ENCODE measurements around the gene SMYD5.

Gene SMYD5

DNA sequence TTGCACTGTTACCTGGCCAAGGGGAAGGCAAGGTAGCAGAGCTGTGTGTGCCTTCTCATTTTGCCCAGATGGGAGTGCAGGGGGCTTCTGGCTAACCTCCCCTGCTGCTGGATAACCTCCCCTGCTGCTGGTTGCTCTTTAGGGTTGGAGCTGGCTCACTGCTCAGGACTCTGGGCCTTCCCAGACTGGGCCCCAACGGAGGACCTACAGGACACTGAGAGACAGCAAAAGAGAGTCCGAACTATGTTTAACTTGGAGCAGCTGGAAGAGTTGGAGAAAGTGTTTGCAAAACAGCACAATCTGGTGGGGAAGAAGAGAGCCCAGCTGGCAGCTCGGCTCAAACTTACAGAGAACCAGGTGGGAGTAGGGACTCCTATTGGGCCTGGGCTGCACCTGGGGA, 5.8 kb upstream of the SMYD5 start:
- no peak for DNase-seq

DNA sequence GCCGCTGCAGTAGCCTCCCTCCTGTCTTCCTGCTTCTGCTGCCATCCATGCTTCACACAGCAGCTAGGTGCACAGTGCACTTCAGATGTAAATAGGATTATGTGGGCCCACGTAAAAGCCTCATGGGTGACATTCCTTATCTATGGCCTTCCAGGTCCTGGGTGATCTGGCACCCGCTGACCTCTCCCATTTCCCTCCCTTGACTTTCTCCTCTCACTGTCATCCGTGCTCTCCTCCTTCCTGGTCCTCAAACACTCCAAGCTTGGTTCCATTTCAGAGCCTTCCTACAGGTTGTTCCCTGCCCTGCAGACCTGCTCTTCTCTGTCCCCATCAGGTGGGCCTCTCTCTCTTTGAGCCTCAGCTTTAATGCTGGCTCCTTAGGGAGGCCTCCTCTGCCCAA, 4.0 kb upstream of the SMYD5 start:
- DNase-seq, result no peak

DNA sequence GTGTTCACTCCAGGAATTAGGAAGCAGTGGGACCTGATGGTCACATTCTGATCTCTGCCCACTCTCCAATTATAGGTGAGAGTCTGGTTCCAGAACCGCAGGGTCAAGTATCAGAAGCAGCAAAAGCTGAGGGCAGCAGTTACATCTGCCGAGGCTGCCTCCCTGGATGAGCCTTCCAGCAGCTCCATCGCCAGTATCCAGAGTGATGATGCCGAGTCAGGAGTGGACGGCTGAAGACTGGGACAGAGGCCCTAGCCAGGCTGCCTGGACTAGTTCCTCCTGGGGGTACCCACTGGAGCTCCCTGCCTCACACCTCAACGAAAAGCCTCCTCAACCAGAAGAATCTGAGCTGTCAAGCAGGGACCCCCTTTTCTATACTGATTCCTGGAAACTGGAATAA, 3.3 kb upstream of the SMYD5 start:
- no peak for DNase-seq

DNA sequence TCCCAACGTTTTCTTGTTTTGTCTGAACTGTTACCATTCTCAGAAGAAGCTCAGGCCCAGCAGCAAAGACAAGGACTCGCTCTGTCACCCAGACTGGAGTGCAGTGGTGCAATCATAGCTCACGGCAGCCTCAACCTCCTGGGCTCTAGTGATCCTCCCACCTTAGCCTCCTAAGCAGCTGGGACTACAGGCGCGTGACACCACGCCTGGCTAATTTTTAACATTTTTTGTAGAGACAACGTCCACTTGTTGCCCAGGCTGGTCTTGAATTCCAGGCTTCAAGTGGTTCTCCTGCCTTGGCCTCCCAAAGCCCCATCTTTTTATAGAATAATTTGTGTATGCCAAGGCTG, 2.0 kb upstream of the SMYD5 start:
- no peak for DNase-seq

DNA sequence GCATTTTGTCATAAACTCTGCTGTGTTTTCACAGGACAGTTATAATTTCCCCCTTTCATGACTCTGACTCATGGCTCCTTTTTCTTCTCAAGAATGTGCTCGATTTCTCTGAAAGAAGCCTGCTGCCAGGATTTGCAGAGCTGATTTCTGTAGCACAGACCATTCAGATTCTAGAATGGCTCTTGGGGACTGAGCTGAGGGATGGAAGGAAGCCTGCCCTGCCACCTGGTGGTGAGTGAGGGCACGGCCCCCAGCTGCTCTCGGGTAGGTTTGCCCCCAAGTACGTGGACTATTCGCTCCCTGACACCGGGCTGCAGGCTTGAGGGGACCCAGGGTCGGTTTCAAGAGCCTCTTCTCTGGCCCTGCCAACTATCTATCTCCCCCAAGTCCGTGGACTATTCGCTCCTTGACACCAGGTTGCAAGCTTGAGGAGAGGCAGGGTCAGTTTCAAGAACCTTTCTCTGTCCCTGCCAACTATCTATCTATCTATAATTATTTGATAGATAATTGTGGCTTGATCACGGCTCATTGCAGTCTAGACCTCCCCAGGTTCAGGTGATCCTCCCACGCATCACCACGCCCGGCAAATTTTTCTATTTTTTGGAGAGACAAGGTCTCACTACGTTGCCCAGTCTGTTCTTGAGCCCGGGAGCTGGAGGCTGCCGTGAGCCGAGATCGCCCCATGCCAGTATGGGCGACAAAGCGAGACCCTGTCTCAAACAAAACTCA, 1.4 kb upstream of the SMYD5 start:
- peak; percentile 66 for DNase-seq

DNA sequence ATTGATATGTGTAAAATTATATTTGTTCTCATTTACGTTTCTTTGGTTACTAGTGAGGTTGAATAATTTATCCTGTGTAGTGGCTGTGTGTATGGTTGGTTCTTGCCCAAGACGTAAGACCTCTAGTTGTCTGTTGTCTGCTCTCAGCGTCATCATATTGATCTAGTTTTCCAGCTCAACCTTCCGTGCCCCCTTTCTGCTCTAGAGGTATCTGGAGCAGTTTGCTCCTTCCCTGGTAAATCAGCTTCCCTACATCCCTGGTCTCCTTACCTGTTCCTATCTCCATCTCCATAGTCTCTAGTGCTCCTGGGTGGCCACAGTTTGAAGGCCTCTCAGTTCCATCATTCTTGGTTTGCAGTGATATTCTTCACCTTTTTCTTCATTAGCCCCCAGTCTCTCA, 1.2 kb downstream of the SMYD5 start:
- no peak for DNase-seq

DNA sequence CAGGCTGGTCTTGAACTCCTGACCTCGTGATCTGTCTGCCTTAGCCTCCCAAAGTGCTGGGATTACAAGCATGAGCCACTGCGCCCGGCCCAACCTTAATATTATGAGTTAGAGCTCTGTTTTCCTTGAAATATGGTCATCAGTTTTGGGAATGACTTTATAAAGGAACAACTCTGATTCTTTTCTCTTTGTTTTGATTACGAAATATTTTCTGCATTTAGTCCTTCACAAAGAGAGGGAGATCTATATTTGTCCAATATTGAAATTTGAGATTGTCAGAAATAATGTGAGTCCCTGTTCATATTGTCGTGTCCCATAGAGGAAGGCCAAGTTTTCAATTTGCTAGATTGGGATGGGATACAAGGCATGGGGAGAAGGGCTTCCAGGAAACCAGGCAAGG, 3.1 kb downstream of the SMYD5 start:
- DNase-seq, result no peak

DNA sequence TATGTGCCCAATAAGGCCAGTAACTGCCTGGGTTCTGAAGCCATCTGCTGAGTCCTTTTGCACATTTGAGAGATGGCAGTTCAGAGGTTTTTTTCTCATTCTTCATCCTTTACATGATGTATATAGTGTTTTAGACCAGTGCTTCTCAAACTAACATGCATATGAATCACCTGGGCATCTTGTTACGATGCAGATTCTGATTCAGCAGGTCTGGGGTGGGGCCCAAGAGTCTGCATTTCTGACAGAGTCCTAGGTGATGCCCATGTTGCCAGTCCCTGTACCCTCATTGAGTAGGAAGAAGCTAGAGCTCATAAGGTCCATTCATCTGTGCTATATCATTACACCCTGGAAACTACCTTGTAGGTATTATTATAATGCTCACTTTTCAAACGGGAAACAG, 3.8 kb downstream of the SMYD5 start:
- no peak for DNase-seq

DNA sequence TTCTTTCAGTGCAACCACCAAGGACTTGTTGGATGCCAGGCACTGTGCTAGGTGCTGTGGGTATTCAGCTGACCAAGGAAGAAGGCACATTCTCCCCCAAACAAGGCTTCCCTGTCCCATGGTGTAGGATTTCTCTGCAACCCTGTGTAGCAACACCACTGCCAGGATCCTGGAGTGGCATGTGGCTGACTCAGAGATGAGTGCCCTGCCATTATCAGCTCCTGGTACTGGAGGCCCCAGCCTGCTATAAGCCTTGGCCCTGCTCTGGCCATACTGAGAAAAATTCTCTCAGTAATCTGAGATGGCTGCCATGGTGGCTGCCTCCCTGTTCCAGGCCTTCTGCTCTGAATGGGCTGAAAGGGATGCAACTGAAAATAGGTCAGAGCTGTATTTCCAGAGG, 4.3 kb downstream of the SMYD5 start:
- DNase-seq, result no peak

DNA sequence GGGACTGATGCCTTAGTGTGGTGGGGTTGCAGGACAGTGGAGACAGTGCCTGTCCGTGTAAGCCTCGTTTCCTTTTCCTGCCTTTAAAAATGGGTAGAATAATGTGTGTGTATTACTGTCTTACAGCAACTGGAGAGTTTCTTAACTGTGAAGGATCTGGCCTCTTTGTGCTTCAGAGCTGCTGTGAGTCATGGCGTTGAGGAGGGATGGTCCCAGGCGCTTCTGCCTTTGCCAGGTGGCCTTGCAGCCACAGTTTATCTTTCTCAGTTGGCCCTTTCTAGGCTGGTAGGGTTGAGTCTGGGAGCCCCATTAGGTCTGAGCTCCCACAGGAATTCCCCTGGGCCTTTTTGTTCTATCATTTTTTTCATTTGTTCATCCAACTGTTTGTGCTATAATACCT, 9.8 kb downstream of the SMYD5 start:
- DNase-seq, result no peak

DNA sequence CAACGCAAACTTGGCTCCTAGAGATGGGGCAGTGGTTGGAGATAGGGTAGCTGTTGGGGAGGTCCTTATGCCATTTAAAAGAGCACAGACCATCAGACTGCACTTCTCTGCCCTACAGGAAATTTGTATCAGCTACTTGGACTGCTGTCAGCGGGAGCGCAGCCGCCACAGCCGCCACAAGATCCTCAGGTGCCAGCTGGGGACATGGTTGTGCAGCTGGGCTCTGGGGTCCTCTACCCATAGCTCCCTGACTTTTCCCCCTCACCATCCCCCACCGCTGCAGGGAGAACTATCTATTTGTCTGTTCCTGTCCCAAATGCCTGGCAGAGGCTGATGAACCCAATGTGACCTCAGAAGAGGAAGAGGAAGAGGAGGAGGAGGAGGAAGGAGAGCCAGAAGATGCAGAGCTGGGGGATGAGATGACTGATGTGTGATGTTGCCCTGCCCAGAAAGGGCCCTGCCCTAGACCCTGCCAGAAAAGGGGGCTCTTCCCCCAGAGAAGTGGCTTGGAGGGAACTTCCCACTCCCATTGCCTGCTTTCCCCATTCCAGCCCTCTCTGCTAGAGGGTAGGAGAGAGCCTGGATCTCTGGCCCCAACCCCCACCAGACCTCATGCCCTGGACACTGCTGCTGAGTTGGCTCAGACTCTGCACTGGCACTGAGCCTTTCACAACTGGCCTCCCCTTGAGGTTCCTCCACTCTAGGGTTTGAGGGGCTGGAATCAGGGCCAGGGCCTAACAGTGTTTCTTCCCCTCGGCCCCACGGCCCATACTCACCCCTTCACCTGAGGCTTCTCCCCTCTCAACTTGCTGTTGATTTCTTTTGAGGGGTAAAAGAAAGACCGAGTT, 11.7 kb downstream of the SMYD5 start:
- no peak for DNase-seq

DNA sequence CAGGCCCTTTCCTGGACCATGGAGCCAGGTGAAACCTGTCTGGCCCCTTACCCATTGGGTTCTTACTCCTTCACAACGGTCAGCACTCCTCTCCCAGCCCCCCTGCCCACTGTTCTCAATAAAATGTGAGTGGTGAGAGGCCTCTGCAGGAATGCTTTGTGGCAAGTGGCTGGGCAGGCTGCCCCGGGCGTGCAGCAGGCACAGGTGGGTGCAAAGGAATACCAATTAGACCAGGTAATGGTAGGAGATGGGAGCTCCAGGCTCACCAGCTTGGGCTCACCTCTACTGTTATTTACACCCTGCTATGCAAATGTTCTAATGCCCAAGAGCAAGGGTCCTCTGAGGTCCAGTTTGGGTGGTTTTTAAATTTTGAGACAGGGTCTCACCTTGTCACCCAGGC, 13.0 kb downstream of the SMYD5 start:
- no peak for DNase-seq

DNA sequence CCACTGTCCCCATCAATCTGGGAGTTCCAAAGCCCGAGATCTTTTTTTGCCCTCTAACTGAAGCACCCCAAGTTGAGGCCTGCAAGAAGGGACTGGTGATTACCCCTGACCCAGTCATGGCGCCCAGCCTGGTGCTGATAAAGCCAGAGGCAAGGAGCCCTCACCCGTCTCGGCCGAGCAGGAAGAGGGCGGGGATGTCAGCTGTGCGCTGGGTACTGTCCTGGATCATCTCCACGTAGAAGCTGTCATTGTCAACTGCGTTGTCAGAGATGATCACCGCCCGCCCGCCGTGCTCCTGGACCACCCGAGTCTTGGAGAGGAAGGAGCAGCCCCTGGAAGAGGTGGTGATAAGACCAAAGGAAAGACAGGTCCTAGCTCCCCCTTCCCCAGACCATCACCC, 14.6 kb downstream of the SMYD5 start:
- DNase-seq, result no peak

DNA sequence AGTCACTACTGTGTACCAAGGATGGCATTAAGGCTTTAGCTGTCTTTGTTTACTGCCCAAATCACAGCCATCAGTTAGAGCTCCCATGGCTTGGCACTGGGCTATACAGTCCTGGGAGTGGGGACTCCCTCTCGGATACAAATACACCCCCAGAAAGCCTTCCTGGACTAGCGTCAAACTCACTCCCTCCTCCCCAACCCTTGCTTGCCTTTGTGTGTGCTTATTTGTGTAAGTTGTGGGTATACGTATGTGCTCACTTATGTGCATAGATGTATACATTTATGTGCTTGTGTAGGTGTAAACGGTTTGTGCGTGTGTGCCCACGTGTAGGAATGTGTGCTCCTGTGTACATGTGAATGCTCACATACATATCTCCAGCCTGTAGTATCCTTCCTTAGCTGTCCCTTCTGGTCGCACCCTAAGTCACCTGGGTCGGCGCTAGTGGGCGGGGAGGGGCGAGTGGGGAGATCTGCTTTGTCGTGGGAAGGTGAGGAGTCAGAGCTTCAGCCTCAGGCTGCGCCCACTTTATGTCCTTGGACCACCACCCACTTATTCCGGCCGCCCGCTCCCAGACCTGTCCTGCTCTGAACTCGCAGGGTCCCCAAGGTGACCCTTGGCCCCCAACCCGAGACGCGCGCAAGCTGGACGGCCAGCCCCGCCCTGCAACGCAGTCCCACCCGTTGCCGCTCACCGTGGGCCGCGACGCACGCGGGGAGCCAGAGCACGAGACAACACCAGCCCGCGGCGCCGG, 18.5 kb downstream of the SMYD5 start:
- no peak for DNase-seq

DNA sequence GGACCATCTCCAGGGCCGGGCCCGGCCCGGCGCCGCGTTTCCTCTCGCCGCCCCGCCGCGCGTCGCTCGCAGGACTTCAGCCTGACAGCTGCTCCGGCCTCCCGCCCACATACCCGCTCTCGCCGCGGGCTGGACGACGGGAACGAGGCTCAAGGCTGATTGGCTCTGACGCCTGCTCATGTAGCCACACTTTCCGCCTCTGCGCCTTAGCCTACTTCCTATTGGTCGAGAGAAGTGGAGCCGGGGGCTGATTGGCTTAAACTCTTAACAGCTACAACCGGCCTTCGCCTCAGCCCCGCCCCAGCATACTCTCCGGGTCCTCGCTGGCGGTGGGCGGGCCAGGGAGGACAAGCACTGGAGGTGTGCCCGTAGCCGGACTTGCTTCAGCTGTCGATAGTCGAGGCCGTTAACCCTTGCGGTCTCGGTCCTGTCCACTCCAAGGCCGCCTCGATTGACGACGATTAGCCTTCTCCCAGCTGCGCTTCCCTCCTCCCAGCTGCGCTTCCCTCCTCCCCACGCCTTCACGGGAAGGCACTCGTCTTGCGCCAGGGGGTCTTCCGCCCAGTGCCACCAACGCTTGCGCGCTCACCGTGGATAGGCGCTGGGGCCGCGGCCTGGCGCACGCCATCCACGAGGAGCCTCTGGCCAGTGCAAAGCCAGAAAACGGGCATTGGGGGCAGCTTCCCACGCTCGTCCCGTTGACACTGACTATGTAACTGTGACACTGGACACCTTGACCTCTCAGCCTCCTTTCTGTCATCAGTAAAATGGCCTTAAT, 19.3 kb downstream of the SMYD5 start, which contains the start of gene PRADC1:
Gene PRADC1 (minus strand): TSS at position 86 of the 778 bp plus-strand sequence. CDS start 79 bp downstream, at position 7.
- DNase-seq, result peak; percentile 98

DNA sequence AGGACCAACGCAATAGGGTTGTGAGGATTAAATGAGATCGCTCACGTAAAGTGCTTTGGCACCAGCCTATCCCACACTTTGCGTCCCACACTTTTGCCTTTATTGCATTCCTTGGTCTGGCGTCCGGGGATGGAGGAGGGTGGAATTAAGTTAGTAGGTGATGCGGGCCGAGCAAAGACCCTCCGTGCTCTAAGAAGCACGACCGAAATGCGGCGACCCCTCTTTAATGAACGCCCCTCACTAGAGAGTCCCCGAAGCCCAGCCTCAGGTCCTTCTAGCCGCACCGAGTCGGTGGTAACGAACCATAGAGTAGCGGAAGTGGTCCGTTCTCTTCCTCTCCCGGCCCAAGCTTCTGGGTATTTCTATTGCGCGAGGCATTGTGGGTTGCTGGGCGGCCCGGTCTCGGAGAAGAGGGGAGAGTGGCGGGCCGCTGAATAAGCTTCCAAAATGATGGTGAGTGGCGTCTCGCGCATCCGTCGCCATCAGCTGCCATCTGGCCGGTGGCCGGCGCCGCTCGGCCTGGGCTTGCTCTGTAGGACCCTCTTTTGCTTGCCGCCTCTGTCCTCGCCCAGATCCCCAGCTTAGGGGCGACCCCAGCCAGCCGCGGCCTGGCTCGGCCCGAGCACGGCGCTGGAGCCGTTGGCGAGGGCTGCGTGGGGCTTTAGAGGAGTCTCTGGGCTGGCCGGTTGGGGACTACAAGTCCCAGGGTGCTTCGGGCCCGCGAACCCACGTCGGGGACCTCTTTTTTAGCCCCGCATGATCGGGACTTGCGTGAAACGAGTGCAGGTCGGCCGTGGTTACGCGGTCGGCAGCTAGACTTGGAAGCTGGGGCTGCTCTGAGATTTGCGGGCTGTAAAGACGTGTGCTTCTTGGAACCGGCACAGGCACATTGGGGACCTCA, 20.1 kb downstream of the SMYD5 start, which contains the start of gene CCT7:
Gene CCT7 (plus strand): TSS at position 377 of the 901 bp plus-strand sequence. CDS start 71 bp downstream, at position 448.
- peak; percentile 97 for DNase-seq

DNA sequence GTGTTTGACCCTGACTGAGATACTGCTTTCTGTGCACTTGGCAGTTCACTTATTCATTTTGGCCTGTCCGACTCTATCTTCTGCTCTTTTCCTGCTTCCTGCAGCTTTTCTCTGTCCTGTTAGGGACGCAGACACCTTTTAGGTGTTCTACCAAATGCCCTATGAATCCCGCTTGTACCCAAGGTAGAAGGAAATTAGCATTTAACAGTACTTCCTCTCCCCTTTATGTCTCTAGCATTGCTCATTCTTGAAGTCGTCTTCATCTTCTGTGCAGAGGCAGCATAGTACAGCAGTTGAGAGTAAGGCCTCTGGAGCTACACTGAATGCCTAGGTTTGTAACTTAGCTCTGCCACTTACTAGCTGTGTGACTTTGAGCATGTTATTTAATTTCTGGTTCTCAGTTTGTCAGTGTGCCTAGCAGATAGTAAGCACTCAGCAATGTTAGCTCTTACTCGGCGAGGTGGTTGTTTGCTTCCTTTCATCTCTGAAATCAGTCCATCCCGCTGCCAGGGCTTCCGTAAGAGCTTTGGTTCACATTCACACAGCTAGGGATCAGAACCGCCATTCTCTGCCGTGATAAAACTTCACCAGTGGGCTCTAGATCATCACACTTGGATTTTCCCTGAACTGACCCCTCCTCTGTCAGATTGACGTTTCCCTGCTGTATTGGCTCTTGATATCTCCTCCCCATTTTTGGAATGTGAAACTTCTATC, 21.4 kb downstream of the SMYD5 start:
- no peak for DNase-seq

DNA sequence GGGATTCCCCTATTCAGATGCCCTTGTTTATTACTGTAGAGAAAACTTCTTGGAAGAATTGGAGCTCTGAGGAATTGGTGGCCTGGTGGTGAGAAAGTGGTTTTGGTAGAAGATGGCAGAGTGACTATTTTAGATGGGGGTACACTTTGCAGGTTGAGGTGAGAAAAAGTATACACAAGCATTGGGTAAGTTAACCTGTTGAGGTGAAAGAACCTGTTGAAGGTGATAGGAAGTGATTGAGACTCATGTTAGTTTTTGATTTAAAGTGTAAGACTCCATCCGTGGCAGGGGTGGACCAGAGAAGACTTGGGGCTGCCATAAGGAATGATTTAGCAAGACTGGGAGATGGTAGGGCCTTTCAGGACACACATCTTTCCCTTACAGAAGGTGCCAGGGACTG, 23.1 kb downstream of the SMYD5 start:
- no peak for DNase-seq

DNA sequence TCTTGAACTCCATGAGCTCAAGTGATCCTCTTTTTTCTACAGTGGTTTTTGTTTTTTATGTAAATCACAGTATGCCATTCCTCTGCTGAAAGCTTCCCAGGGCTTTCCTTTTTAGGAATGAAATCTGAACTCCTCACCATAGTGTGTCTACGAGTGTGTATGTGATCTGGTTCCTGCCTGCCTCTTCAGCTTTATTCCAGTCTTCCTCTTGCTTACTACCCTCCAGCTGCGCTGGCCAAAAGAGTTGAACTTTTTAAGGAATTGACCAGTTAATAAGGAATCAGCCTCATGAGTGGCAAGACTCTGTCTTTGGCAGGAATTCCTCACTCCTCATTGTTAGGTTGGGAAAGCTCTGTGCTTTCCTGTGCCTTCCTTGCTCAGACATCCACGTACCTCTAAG, 24.1 kb downstream of the SMYD5 start:
- DNase-seq, result no peak

DNA sequence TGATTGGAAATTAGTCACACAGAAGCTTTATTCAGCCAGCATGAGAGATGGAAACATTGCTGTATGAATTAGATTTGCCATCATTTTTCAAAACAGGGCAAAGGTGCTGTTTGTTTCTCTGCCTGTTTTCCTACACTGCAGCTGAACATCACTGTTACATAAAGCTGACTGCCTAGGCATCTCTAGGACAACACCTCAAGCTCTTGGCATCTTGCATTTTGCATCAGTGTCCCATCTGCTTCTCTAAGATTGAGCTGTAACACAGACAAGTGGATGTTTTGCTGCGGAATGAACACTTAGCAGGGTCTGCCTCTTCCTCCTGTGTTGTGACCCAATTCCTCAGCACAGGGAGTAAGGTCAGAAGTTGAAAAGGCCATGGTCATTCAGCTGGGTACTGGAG, 24.9 kb downstream of the SMYD5 start:
- DNase-seq, result no peak

DNA sequence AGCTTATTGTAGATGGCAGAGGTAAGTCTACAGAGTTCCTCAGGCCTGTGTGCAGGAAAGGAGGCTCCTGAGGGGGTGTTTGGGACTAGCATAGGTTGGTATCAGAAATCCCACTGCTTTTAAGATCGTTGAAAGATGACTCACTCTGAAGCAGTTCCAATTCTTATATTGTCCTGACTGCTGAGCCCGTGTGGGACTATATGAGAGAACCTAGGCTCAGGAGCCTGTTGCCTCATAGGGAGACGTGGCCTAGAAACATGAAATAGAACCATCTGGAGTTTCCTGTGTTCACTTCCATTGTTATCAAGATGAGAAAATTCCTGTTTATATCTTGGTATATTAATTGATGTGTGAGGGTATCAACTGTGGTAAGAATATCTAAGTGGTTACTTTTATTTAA, 25.7 kb downstream of the SMYD5 start:
- DNase-seq, result no peak

Data from NCI-H1694 treated with DMSO at 0.1 percent for 48 hours (cell line).